Myocyte (in vitro differentiated cells): ENCODE data around the gene TTLL11. TPM values are rescaled to one million over a fixed set of nuclear protein-coding genes. Genes with fewer than 3 reads are reported as not detected.

Source experiments
- DNase-seq: peaks from one replicate; pipeline ENCODE4 v3.0.0-alpha.2; 2012; ENCODE audit warnings: low read depth
- total RNA-seq: library from RNA; depleted of rRNA; stranded (reverse); fragments of >200 nt; gene quantifications from 2 replicates; pipeline ENCODE4 v1.2.3, GENCODE V29; 2014

The TTLL11 gene
- total RNA-seq, 1 donor from 2014 or later = 13.5 TPM

GRCh38 chr9:121818841-121819427 is 274.2 kb downstream of the TTLL11 start:
- DNase-seq = no peak

- DNase-seq = no peak
Observed at GRCh38 chr9:121818016-121818661, 275.0 kb downstream of the TTLL11 start.

GRCh38 chr9:121817476-121817875 is 275.6 kb downstream of the TTLL11 start:
- no peak for DNase-seq

GRCh38 chr9:121816845-121817450 is 276.2 kb downstream of the TTLL11 start:
- no peak for DNase-seq

- no peak for DNase-seq
Observed at GRCh38 chr9:121816449-121816817, 276.7 kb downstream of the TTLL11 start.

- DNase-seq = no peak
Observed at GRCh38 chr9:121815546-121816448, 277.3 kb downstream of the TTLL11 start.

- DNase-seq = no peak
Observed at GRCh38 chr9:121815084-121815483, 278.0 kb downstream of the TTLL11 start.

GRCh38 chr9:121814594-121814993 is 278.5 kb downstream of the TTLL11 start:
- DNase-seq = no peak

GRCh38 chr9:121813519-121814210 is 279.4 kb downstream of the TTLL11 start:
- no peak for DNase-seq

GRCh38 chr9:121812159-121812735 is 280.9 kb downstream of the TTLL11 start:
- DNase-seq = no peak

GRCh38 chr9:121811751-121812150 is 281.4 kb downstream of the TTLL11 start:
- DNase-seq = no peak

- DNase-seq = no peak
Observed at GRCh38 chr9:121811140-121811539, 282.0 kb downstream of the TTLL11 start.

- no peak for DNase-seq
Observed at GRCh38 chr9:121810489-121810888, 282.6 kb downstream of the TTLL11 start.

GRCh38 chr9:121809356-121810050 is 283.6 kb downstream of the TTLL11 start:
- no peak for DNase-seq

- DNase-seq = no peak
Observed at GRCh38 chr9:121808781-121809180, 284.3 kb downstream of the TTLL11 start.

GRCh38 chr9:121807823-121808278 is 285.3 kb downstream of the TTLL11 start:
- DNase-seq = peak; percentile 23

- peak; percentile 23 for DNase-seq
Observed at GRCh38 chr9:121807069-121807822, 285.9 kb downstream of the TTLL11 start.

- DNase-seq = no peak
Observed at GRCh38 chr9:121802753-121803152, 290.4 kb downstream of the TTLL11 start.

- no peak for DNase-seq
Observed at GRCh38 chr9:121801579-121801978, 291.5 kb downstream of the TTLL11 start.
